Thoracic aorta (tissue), 2 donors: ENCODE results near the gene ENAH. TPM values are rescaled to one million over a fixed set of nuclear protein-coding genes. Genes with fewer than 3 reads are reported as not detected.
"Not testable (repeated sequence)": the region's sequence is repeated elsewhere in the genome, so short reads cannot be mapped to it uniquely, and the experiment has no call there.

ENCODE experiments used
- ATAC-seq: fragments of 150-250 bp; one replicate; pipeline ENCODE4 v1.8.0; 2017; ENCODE audit warnings: low read depth; ENCODE audit not compliant: insufficient number of reproducible peaks, low FRiP score
- DNase-seq: peaks from one replicate; pipeline ENCODE4 v3.0.0-alpha.2; 2020; ENCODE audit warnings: low spot score
- H3K27ac ChIP-seq, 2 donors: fragments of 200-600 bp; sonication (generic); 1 replicate in 1 of 2; 2 replicates in 1 of 2; pipeline ENCODE4 v1.5.1; 2016; ENCODE audit warnings: mild to moderate bottlenecking in 2 of 2, moderate library complexity in 2 of 2
- H3K27me3 ChIP-seq: fragments of 200-600 bp; sonication (generic); replicated peaks from 2 replicates; pipeline ENCODE4 v1.6.0; 2016; ENCODE audit warnings: mild to moderate bottlenecking; ENCODE audit not compliant: insufficient read depth
- H3K36me3 ChIP-seq: fragments of 200-600 bp; sonication (generic); one replicate; pipeline ENCODE4 v1.5.1; 2016
- H3K4me1 ChIP-seq, 2 donors: fragments of 200-600 bp; sonication (generic); 1 replicate in 1 of 2; 2 replicates in 1 of 2; pipeline versions ENCODE4 v1.5.1 to v1.6.0; 2016; ENCODE audit warnings: low read depth in 2 of 2, mild to moderate bottlenecking in 1 of 2; ENCODE audit not compliant: control insufficient read depth in 1 of 2
- H3K4me3 ChIP-seq: fragments of 200-600 bp; sonication (generic); 2 replicates; pipeline ENCODE4 v1.5.1; 2016; ENCODE audit warnings: mild to moderate bottlenecking
- H3K9me3 ChIP-seq: fragments of 200-600 bp; sonication (generic); 2 replicates; pipeline ENCODE4 v1.5.1; 2016
- total RNA-seq, 2 donors: library from RNA; depleted of rRNA; stranded (reverse); fragments of >200 nt; gene quantifications; one replicate each; pipeline versions ENCODE4 v1.1.0 to v1.2.3, GENCODE V29; 2016
- TF ChIP-seq, protein P1 (sequence below): fragments of 200-600 bp; sonication (generic); IDR thresholded peaks from one replicate; pipeline ENCODE4 v1.5.1; 2019; ENCODE audit warnings: antibody characterized with exemption

ENAH gene
- total RNA-seq, 2 donors from 2014 or later, result 111 to 119 TPM

DNA sequence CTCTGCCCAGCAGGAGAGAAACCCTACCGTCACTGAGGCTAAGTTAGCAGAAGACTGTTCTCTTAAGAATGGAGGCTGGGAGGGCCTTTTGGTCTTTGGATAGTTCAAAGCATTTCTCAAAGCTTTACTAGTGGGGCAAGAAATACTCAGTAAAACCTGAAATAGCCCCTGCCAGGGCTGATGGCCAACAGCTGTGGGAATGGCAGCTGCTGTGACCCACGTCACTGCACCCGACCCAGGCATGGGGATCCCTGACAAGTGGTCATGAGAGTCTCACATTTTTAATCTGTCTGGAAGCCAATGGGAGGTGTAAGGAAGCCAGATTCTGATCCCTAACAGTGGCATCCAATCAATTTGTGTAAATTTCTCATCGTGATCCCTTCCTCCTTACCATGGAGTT is 44.5 kb upstream of the ENAH start:
- Histone ChIP-seq H3K4me1 (peaks cover 45 to 80% of the 10 kb centered on the region in 2 donors), H3K4me3 (no peak overlapping the region), H3K27ac (peak overlapping the region; percentile 82 to 85), H3K9me3 (no peaks in the 10 kb centered on the region), H3K36me3 (no peaks in the 10 kb centered on the region), H3K27me3 (no peaks in the 10 kb centered on the region)
- DNase-seq (no peak), ATAC-seq (no peak)
- TF ChIP-seq, protein P1, sequence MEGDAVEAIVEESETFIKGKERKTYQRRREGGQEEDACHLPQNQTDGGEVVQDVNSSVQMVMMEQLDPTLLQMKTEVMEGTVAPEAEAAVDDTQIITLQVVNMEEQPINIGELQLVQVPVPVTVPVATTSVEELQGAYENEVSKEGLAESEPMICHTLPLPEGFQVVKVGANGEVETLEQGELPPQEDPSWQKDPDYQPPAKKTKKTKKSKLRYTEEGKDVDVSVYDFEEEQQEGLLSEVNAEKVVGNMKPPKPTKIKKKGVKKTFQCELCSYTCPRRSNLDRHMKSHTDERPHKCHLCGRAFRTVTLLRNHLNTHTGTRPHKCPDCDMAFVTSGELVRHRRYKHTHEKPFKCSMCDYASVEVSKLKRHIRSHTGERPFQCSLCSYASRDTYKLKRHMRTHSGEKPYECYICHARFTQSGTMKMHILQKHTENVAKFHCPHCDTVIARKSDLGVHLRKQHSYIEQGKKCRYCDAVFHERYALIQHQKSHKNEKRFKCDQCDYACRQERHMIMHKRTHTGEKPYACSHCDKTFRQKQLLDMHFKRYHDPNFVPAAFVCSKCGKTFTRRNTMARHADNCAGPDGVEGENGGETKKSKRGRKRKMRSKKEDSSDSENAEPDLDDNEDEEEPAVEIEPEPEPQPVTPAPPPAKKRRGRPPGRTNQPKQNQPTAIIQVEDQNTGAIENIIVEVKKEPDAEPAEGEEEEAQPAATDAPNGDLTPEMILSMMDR, result no peak

DNA sequence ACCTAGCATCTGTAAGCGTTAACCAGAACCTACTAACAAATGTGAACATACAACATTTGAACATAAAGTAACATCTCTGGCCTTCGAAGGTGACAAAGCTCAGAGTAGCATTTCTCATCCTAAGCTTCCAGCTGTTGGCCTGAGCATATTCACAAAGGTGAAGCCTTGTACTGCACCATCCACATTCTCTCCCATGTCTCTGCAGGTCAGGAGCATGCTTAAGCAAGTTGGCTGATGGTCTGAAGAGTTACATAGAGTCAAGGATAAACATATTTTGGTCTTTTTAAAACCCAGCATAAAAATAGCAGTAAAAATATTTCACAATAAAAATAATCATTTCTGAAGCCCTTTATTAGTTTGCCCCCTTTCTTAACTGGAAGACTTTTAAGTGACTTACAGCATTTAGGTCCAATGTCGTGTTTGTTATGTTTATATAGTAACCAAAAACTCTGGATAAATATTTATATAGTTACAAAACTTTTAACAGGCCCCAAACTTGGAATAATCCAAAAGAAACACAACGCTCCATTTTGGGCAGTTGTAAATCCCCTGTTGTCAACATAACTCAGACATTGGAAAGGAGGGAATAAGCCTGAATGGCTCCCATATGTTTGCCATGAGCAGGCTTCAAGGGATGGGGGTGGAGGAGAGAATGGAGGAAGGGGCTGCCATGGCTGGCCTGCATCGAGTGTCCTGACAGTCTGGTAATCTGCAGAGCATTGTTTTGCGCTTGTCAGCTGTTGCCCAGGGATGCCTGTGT is 42.8 kb upstream of the ENAH start:
- ATAC-seq, result peak; percentile 12
- no peaks in the 10 kb centered on the region for H3K9me3 ChIP-seq
- TF ChIP-seq, protein P1, result no peak
- H3K27me3 ChIP-seq, result no peaks in the 10 kb centered on the region
- H3K36me3 ChIP-seq, result no peaks in the 10 kb centered on the region
- DNase-seq, result no peak
- peak overlapping the region; percentile 82 to 85 for H3K27ac ChIP-seq
- H3K4me1 ChIP-seq, result peaks cover 51 to 88% of the 10 kb centered on the region in 2 donors
- no peak overlapping the region for H3K4me3 ChIP-seq

DNA sequence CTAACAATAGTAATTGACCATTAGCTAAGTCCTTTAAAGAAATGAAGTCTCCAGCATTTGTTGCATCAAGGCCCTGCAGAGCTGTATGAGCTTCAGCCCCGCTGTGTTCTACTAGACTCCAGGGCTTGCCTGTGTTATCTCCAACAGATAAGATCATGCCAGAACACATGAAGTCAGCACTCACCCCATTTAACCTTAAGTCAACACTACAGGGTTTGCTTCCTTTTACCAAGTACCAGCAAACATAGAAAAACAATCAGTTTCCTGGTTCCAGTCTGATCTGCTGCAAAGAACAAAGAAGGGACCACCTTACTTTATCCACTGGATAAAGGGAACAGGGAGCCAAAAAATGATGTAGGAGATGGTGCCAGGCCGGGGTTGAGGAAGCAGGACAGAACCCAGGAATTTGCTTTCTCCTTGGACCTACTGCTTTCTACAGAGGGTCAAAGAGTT is 41.3 kb upstream of the ENAH start:
- H3K27ac ChIP-seq, result peak overlapping the region; percentile 82 to 85
- H3K9me3 ChIP-seq, result no peaks in the 10 kb centered on the region
- ATAC-seq (peak; percentile 33), DNase-seq (no peak)
- H3K4me1 ChIP-seq, result peaks cover 42 to 77% of the 10 kb centered on the region in 2 donors
- TF ChIP-seq, protein P1, result no peak
- no peaks in the 10 kb centered on the region for H3K27me3 ChIP-seq
- no peaks in the 10 kb centered on the region for H3K36me3 ChIP-seq
- H3K4me3 ChIP-seq, result no peak overlapping the region

DNA sequence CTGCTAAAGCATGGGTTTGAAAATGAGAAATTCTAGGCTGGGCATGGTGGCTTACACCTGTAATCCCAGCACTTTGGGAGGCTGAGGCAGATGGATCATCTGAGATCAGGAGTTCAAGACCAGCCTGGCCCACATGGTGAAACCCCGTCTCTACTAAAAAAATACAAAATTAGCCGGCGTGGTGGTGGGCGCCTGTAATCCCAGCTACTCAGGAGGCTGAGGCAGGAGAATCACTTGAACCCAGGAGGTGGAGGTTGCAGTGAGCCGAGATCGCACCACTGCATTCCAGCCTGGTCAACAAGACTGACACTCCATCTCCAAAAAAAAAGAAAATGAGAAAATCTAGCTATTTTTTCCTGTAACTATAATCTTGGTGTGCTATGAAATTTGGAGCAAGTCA is 40.8 kb upstream of the ENAH start:
- DNase-seq, H3K9me3 ChIP-seq, H3K27me3 ChIP-seq, H3K36me3 ChIP-seq, H3K4me3 ChIP-seq, ATAC-seq: not testable (repeated sequence)
- Histone ChIP-seq H3K4me1 (peaks cover 41 to 75% of the 10 kb centered on the region in 2 donors), H3K27ac (peak overlapping the region; percentile 82 to 85)

DNA sequence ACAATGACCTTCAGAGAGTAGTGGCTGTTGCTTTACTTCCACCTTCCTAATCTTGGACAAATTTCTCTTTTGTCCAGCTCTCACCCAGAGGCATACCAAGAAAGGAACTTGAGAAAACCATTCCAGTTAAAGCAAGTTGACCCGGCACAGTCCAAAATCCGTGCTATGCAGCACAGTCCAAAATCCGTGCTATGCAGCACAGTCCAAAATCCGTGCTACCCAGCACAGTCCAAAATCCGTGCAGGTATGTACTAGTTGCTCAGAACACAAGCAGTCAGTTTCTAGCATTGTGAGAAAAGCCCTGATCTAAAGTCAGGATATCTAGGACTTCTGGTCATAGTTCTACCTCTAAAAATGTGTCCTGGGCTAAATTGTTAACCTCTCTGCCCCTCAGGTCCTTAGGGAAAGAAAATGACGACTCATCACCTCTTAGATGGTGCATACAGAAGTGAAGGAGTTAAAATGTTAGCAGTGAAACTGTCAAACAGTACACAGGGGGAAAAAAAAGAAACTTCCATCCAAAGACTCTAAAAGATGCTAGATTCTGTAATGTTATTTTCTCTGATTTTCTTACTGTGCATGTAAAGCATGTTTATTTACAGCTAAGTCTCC is 40.3 kb upstream of the ENAH start:
- DNase-seq (no peak), ATAC-seq (no peak)
- Histone ChIP-seq H3K27me3 (no peaks in the 10 kb centered on the region), H3K4me1 (peaks cover 41 to 75% of the 10 kb centered on the region in 2 donors), H3K4me3 (no peak overlapping the region), H3K36me3 (no peaks in the 10 kb centered on the region), H3K9me3 (no peaks in the 10 kb centered on the region), H3K27ac (peak overlapping the region; percentile 82 to 85)
- TF ChIP-seq, protein P1, result no peak
